Skin epidermis (tissue), 12 donors: ENCODE results near the gene MINDY3.

Experiments used
- H3K27ac ChIP-seq, 21 experiments: fragments of 200-600 bp; sonication (generic) in 11 of 21; one replicate each; pipeline ENCODE4 v1.5.0; 2020; ENCODE audit warnings: mild to moderate bottlenecking in 3 of 21, inconsistent platforms in 2 of 21, moderate library complexity in 2 of 21
- H3K4me3 ChIP-seq, 7 experiments: fragments of 200-600 bp; sonication (generic) in 2 of 7; one replicate each; pipeline ENCODE4 v1.5.0; 2020; ENCODE audit warnings: inconsistent platforms in 2 of 7, mild to moderate bottlenecking in 2 of 7, moderate library complexity in 1 of 7

MINDY3 gene

GRCh38 chr10:15813415-15813814 is 46.9 kb downstream of the MINDY3 start:
- H3K4me3 ChIP-seq, result no peak overlapping the region
- H3K27ac ChIP-seq, result no peak overlapping the region

GRCh38 chr10:15809450-15809849 is 50.9 kb downstream of the MINDY3 start:
- H3K27ac ChIP-seq, result no peak overlapping the region
- H3K4me3 ChIP-seq, result no peak overlapping the region

GRCh38 chr10:15808204-15808797 is 52.0 kb downstream of the MINDY3 start:
- H3K27ac ChIP-seq, result no peak overlapping the region
- no peak overlapping the region for H3K4me3 ChIP-seq

- no peak overlapping the region for H3K27ac ChIP-seq
- H3K4me3 ChIP-seq, result no peak overlapping the region
These were observed 54.8 kb downstream of the MINDY3 start for GRCh38 chr10:15805395-15806058.

GRCh38 chr10:15804109-15804508 is 56.2 kb downstream of the MINDY3 start:
- Histone ChIP-seq H3K4me3 (no peak overlapping the region), H3K27ac (no peak overlapping the region)

GRCh38 chr10:15802375-15802949 is 57.8 kb downstream of the MINDY3 start:
- Histone ChIP-seq H3K4me3 (no peak overlapping the region), H3K27ac (no peak overlapping the region)

- Histone ChIP-seq H3K4me3 (no peak overlapping the region), H3K27ac (no peak overlapping the region)
These were observed 58.7 kb downstream of the MINDY3 start for GRCh38 chr10:15801641-15802040.

GRCh38 chr10:15801147-15801546 is 59.2 kb downstream of the MINDY3 start:
- Histone ChIP-seq H3K27ac (no peak overlapping the region), H3K4me3 (no peak overlapping the region)

GRCh38 chr10:15797346-15797745 is 63.0 kb downstream of the MINDY3 start:
- H3K27ac ChIP-seq, result no peak overlapping the region
- H3K4me3 ChIP-seq, result no peak overlapping the region

GRCh38 chr10:15796762-15797161 is 63.5 kb downstream of the MINDY3 start:
- Histone ChIP-seq H3K27ac (no peak overlapping the region), H3K4me3 (no peak overlapping the region)

- Histone ChIP-seq H3K4me3 (no peak overlapping the region), H3K27ac (no peak overlapping the region)
These were observed 64.1 kb downstream of the MINDY3 start for GRCh38 chr10:15796098-15796759.

GRCh38 chr10:15795036-15795792 is 65.1 kb downstream of the MINDY3 start:
- H3K4me3 ChIP-seq, result no peak overlapping the region
- no peak overlapping the region for H3K27ac ChIP-seq

- Histone ChIP-seq H3K4me3 (no peak overlapping the region), H3K27ac (no peak overlapping the region)
These were observed 65.7 kb downstream of the MINDY3 start for GRCh38 chr10:15794569-15794968.

GRCh38 chr10:15793664-15794063 is 66.6 kb downstream of the MINDY3 start:
- H3K4me3 ChIP-seq, result no peak overlapping the region
- no peak overlapping the region for H3K27ac ChIP-seq

GRCh38 chr10:15792777-15793176 is 67.5 kb downstream of the MINDY3 start:
- Histone ChIP-seq H3K27ac (no peak overlapping the region), H3K4me3 (no peak overlapping the region)

GRCh38 chr10:15791816-15792524 is 68.3 kb downstream of the MINDY3 start:
- no peak overlapping the region for H3K4me3 ChIP-seq
- H3K27ac ChIP-seq, result peak overlapping the region in 4 of 21 experiments; percentile 5 to 37 (median 17)

- peak overlapping the region in 1 of 21 experiments; percentile 19 for H3K27ac ChIP-seq
- no peak overlapping the region for H3K4me3 ChIP-seq
These were observed 70.3 kb downstream of the MINDY3 start for GRCh38 chr10:15789793-15790525.

GRCh38 chr10:15787426-15787825 is 72.9 kb downstream of the MINDY3 start:
- Histone ChIP-seq H3K27ac (no peak overlapping the region), H3K4me3 (no peak overlapping the region)
